ENCODE results near the gene TEKT1. TPM values are rescaled to one million over a fixed set of nuclear protein-coding genes. Genes with fewer than 3 reads are reported as not detected.
"Not testable (repeated sequence)": the region's sequence is repeated elsewhere in the genome, so short reads cannot be mapped to it uniquely, and the experiment has no call there.

Gene TEKT1
- total RNA-seq, 2 experiments from 2014 or later: not detected

DNA sequence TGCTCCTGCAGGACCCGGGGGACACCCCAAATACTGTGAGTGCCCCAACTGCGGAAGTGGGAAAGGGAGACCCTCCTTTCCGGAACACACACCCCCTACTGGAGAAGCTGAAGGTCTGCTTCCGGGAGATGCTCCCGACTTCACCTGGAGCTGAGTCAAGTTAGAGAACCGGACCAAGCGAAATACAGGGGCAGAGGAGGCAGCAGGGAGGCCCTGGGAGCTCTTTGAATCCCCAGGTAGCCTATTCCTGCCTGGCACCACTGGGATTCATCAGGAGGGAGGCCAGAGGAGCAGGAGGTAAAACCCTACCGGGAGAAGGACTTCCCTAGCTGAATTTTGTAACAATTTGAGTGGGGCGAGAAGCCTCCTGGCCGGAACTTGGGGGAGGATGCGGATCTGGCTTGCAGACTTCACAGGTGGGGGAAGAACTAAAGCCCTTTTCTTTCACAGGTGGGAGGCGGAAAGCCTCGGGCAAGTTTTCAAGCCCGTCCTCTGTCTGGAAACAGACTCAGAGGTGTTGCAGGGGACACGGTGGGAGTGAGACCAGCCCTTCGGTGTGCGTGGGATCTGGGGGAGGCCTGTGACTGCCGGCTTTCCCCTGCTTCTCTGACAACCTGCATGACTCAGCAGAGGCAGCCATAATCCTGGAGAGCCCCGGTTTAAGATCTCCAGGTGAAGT lies 22.4 kb upstream of the TEKT1 start:
- Mint-ChIP-seq H3K36me3 (ENCODE audit: low read depth) (no peaks in the 10 kb centered on the region), H3K4me3 (no peak overlapping the region), H3K9me3 (no peaks in the 10 kb centered on the region), H3K4me1 (ENCODE audit: low read depth) (no peaks in the 10 kb centered on the region), H3K27me3 (ENCODE audit: low read depth) (peaks cover 5% of the 10 kb centered on the region), H3K27ac (no peak overlapping the region)
- peak; percentile 17 for DNase-seq
- CTCF ChIA-PET: interaction anchor here (0.6 to 1.5 kb wide), 2 partner anchors 11 to 13 kb away, joined by 3 to 6 read pairs; no protein-coding TSS in a partner anchor
- intact Hi-C loops (cut with micrococcal nuclease): no loop called here

- CTCF ChIA-PET; H3K27ac Mint-ChIP-seq; intact Hi-C loops (cut with micrococcal nuclease); DNase-seq; H3K4me1 Mint-ChIP-seq (ENCODE audit: low read depth); H3K36me3 Mint-ChIP-seq (ENCODE audit: low read depth); H3K9me3 Mint-ChIP-seq; H3K4me3 Mint-ChIP-seq: not testable (repeated sequence)
- H3K27me3 Mint-ChIP-seq (ENCODE audit: low read depth): peaks cover 10% of the 10 kb centered on the region
These were observed 17.1 kb upstream of the TEKT1 start for GRCh38 chr17:6848545-6849179.

- intact Hi-C loops (cut with micrococcal nuclease); H3K4me1 Mint-ChIP-seq (ENCODE audit: low read depth); H3K4me3 Mint-ChIP-seq; H3K36me3 Mint-ChIP-seq (ENCODE audit: low read depth); DNase-seq; H3K27ac Mint-ChIP-seq; H3K9me3 Mint-ChIP-seq: not testable (repeated sequence)
- CTCF ChIA-PET: interaction anchor here (0.7 to 1.6 kb wide), 3 partner anchors 22 to 158 kb away, joined by 3 read pairs; no protein-coding TSS in a partner anchor
- H3K27me3 Mint-ChIP-seq (ENCODE audit: low read depth): peaks cover 20% of the 10 kb centered on the region
These were observed 14.6 kb upstream of the TEKT1 start for GRCh38 chr17:6846138-6846537.

- not testable (repeated sequence) for DNase-seq; H3K27ac Mint-ChIP-seq; H3K4me3 Mint-ChIP-seq; H3K36me3 Mint-ChIP-seq (ENCODE audit: low read depth); H3K4me1 Mint-ChIP-seq (ENCODE audit: low read depth); H3K9me3 Mint-ChIP-seq
- intact Hi-C loops (cut with micrococcal nuclease): loop anchor here (5.0 kb wide), 1 partner anchor 68 kb away; no protein-coding TSS in a partner anchor
- CTCF ChIA-PET: interaction anchor here (0.9 to 3.1 kb wide), 22 partner anchors 11 to 181 kb away, joined by 3 to 29 read pairs (median 6); no protein-coding TSS in a partner anchor
- H3K27me3 Mint-ChIP-seq (ENCODE audit: low read depth): peaks cover 18% of the 10 kb centered on the region
These were observed 12.9 kb upstream of the TEKT1 start for GRCh38 chr17:6844406-6844805.

GRCh38 chr17:6843241-6843880 lies 11.8 kb upstream of the TEKT1 start:
- H3K27me3 Mint-ChIP-seq (ENCODE audit: low read depth): peaks cover 21% of the 10 kb centered on the region
- CTCF ChIA-PET: interaction anchor here (0.7 to 3.1 kb wide), 37 partner anchors 10 to 293 kb away, joined by 3 to 29 read pairs (median 4); partner anchors contain the start of gene TEKT1
- H3K4me1 Mint-ChIP-seq (ENCODE audit: low read depth): peaks cover 5% of the 10 kb centered on the region
- intact Hi-C loops (cut with micrococcal nuclease): loop anchor here (1.0 to 5.0 kb wide), 5 partner anchors 51 to 179 kb away; no protein-coding TSS in a partner anchor
- no peaks in the 10 kb centered on the region for H3K9me3 Mint-ChIP-seq
- H3K36me3 Mint-ChIP-seq (ENCODE audit: low read depth): no peaks in the 10 kb centered on the region
- no peak for DNase-seq
- H3K27ac Mint-ChIP-seq: no peak overlapping the region
- H3K4me3 Mint-ChIP-seq: no peak overlapping the region

- peaks cover 27% of the 10 kb centered on the region for H3K27me3 Mint-ChIP-seq (ENCODE audit: low read depth)
- H3K36me3 Mint-ChIP-seq (ENCODE audit: low read depth); H3K4me3 Mint-ChIP-seq; H3K9me3 Mint-ChIP-seq; H3K4me1 Mint-ChIP-seq (ENCODE audit: low read depth); DNase-seq; H3K27ac Mint-ChIP-seq: not testable (repeated sequence)
- intact Hi-C loops (cut with micrococcal nuclease): loop anchor here (2.0 to 5.0 kb wide), 2 partner anchors 71 to 163 kb away; no protein-coding TSS in a partner anchor
- CTCF ChIA-PET: interaction anchor here (1.3 to 3.1 kb wide), 4 partner anchors 11 to 162 kb away, joined by 5 to 29 read pairs (median 8); no protein-coding TSS in a partner anchor
These were observed 10.2 kb upstream of the TEKT1 start for GRCh38 chr17:6841769-6842168.

DNA sequence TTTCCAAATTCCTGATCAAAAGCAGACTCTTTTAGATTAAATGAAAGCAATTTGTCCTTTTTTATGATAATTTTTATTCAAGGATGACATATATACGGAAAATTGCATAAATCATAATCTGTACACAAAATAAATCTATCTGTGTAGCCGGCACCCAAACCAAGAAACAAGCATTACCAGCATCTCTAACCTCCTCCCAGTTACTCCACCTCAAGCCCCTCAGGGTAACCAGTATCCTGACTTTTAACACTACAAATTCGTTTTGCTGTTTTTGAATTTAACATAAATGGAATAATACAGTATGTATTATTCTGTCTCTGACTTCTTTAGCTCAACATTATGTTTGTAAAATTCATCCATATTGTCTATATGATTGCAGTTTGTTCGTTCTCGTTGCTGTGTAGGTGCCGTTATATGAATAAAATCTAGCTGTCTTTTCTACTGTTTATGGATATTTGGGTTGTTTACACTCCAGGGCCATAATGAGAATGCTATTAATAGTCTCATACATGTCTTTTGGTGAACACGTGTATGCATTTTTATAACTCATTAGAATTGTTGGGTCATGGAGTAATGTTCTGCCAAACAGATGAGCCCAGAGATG lies 1.0 kb downstream of the TEKT1 start:
- no peak overlapping the region for H3K27ac Mint-ChIP-seq
- CTCF ChIA-PET: no interaction called here
- H3K4me1 Mint-ChIP-seq (ENCODE audit: low read depth): peaks cover 11% of the 10 kb centered on the region
- H3K9me3 Mint-ChIP-seq: no peaks in the 10 kb centered on the region
- intact Hi-C loops (cut with micrococcal nuclease): no loop called here
- peaks cover 36% of the 10 kb centered on the region for H3K27me3 Mint-ChIP-seq (ENCODE audit: low read depth)
- no peak overlapping the region for H3K4me3 Mint-ChIP-seq
- DNase-seq: no peak
- no peaks in the 10 kb centered on the region for H3K36me3 Mint-ChIP-seq (ENCODE audit: low read depth)

DNA sequence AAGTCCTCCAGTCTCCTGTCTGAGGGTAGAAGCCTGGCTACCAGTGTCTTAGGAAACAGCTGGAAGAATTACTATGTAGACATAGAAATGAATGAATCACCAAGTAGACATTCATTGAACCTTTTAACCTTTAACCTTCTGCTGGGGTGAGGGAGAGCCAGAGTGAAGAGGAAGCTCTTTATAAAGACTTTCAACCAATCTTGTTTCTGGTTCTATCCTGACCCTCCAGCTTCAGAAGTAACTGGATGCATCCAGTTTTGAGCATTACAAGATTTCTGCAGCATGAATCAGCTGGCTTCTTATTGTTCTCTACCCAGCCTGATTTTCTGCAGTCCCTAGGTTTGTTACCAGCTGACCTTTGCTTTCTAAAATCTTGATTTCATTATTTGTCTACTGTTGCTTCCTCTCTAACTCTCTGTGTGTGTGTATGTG lies 8.5 kb downstream of the TEKT1 start:
- peaks cover 2% of the 10 kb centered on the region for H3K27me3 Mint-ChIP-seq (ENCODE audit: low read depth)
- H3K4me1 Mint-ChIP-seq (ENCODE audit: low read depth): no peaks in the 10 kb centered on the region
- no peak overlapping the region for H3K27ac Mint-ChIP-seq
- no peak for DNase-seq
- intact Hi-C loops (cut with micrococcal nuclease): no loop called here
- CTCF ChIA-PET: no interaction called here
- no peaks in the 10 kb centered on the region for H3K36me3 Mint-ChIP-seq (ENCODE audit: low read depth)
- H3K9me3 Mint-ChIP-seq: no peaks in the 10 kb centered on the region
- H3K4me3 Mint-ChIP-seq: no peak overlapping the region

DNA sequence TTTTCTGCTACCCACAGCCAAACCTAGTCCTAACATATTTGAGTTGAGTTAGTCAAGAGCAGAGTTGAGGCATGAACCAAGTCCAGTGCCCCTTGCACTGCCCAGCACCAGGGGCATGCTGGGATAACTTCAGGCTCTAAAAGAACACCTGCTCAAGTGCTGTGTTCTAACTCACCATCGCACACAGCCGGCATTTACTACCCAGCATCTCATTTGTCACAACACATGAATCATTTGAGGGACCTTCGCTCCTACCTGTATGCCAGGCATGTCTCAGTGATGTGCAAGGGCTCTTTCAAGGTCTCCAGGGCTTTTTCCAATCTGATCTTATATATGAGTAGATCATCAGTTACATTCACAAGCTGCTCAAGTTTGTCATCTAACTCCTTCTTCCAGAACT lies 12.6 kb downstream of the TEKT1 start:
- DNase-seq: no peak
- intact Hi-C loops (cut with micrococcal nuclease): no loop called here
- no peaks in the 10 kb centered on the region for H3K36me3 Mint-ChIP-seq (ENCODE audit: low read depth)
- CTCF ChIA-PET: no interaction called here
- no peaks in the 10 kb centered on the region for H3K9me3 Mint-ChIP-seq
- no peak overlapping the region for H3K27ac Mint-ChIP-seq
- peaks cover 7% of the 10 kb centered on the region for H3K27me3 Mint-ChIP-seq (ENCODE audit: low read depth)
- H3K4me1 Mint-ChIP-seq (ENCODE audit: low read depth): no peaks in the 10 kb centered on the region
- no peak overlapping the region for H3K4me3 Mint-ChIP-seq

DNA sequence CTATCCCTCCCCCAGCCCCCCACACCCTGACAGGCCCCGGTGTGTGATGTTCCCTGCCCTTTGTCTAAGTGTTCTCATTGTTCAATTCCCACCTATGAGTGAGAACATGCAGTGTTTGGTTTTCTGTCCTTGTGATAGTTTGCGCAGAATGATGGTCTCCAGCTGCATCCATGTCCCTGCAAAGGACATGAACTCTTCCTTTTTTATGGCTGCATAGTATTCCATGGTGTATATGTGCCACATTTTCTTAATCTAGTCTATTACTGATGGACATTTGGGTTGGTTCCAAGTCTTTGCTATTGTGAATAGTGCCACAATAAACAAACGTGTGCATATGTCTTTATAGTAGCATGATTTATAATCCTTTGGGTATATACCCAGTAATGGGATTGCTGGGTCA lies 15.2 kb downstream of the TEKT1 start:
- H3K9me3 Mint-ChIP-seq; CTCF ChIA-PET; H3K4me1 Mint-ChIP-seq (ENCODE audit: low read depth); H3K36me3 Mint-ChIP-seq (ENCODE audit: low read depth); H3K4me3 Mint-ChIP-seq; intact Hi-C loops (cut with micrococcal nuclease); H3K27me3 Mint-ChIP-seq (ENCODE audit: low read depth); DNase-seq; H3K27ac Mint-ChIP-seq: not testable (repeated sequence)

- no peaks in the 10 kb centered on the region for H3K36me3 Mint-ChIP-seq (ENCODE audit: low read depth)
- H3K9me3 Mint-ChIP-seq: no peaks in the 10 kb centered on the region
- H3K27me3 Mint-ChIP-seq (ENCODE audit: low read depth): peaks cover 9% of the 10 kb centered on the region
- no peak overlapping the region for H3K27ac Mint-ChIP-seq
- H3K4me1 Mint-ChIP-seq (ENCODE audit: low read depth): no peaks in the 10 kb centered on the region
- no peak overlapping the region for H3K4me3 Mint-ChIP-seq
- intact Hi-C loops (cut with micrococcal nuclease): no loop called here
- DNase-seq: peak; percentile 8
- CTCF ChIA-PET: no interaction called here
These were observed 15.8 kb downstream of the TEKT1 start for GRCh38 chr17:6815775-6816174.

- H3K36me3 Mint-ChIP-seq (ENCODE audit: low read depth): no peaks in the 10 kb centered on the region
- intact Hi-C loops (cut with micrococcal nuclease): no loop called here
- H3K9me3 Mint-ChIP-seq: no peaks in the 10 kb centered on the region
- no peak overlapping the region for H3K4me3 Mint-ChIP-seq
- no peak for DNase-seq
- peaks cover 12% of the 10 kb centered on the region for H3K27me3 Mint-ChIP-seq (ENCODE audit: low read depth)
- no peaks in the 10 kb centered on the region for H3K4me1 Mint-ChIP-seq (ENCODE audit: low read depth)
- no peak overlapping the region for H3K27ac Mint-ChIP-seq
- CTCF ChIA-PET: no interaction called here
These were observed 19.2 kb downstream of the TEKT1 start for GRCh38 chr17:6812295-6812694.
